ENCODE results near the gene OTOA.
"Not testable (repeated sequence)": the region's sequence is repeated elsewhere in the genome, so short reads cannot be mapped to it uniquely, and the experiment has no call there.

Gene OTOA

GRCh38 chr16:21717608-21718007 is 53.8 kb downstream of the OTOA start:
- in situ Hi-C loops (cut with MboI; ENCODE audit: low sequenced_read_pairs) = no loop called here

GRCh38 chr16:21719283-21719682 is 55.5 kb downstream of the OTOA start:
- in situ Hi-C loops (cut with MboI; ENCODE audit: low sequenced_read_pairs) = no loop called here

- in situ Hi-C loops (cut with MboI; ENCODE audit: low sequenced_read_pairs) = no loop called here
These were observed 56.8 kb downstream of the OTOA start for GRCh38 chr16:21720533-21720932.

DNA sequence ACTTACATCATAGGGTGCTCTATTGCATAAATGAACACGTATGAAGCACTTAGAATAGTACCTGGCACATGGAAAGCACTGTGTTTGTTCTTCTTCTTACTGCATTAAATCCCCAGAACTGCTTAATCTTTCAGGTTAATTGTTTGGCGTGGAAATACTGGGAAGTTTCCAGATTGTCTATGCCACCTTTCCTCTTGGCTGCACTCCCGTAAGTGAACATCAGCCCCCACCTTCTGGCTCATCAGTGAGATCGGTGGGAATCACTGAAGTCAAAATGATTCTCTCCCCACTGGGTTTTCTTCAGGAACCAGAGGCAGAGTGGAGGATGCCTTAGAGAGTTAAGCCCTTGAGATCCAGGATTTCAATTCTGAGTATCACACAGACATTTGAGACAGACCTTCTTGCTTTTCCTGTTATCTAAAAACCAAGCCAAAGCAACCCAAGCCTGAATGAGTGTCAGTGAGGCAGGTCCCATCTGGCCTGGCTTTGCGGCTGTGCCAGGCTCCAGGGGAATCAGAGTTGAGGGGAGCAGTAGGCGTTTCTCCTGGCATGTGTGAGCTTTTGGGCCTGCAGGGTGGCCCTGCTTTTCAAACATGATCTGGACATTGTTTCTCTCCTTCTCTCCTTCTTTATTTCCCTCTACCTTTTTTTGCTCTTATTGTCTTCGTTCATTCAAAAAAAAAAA is 59.1 kb downstream of the OTOA start:
- in situ Hi-C loops (cut with MboI; ENCODE audit: low sequenced_read_pairs) = no loop called here

- in situ Hi-C loops (cut with MboI; ENCODE audit: low sequenced_read_pairs) = no loop called here
These were observed 59.8 kb downstream of the OTOA start for GRCh38 chr16:21723532-21723931.

DNA sequence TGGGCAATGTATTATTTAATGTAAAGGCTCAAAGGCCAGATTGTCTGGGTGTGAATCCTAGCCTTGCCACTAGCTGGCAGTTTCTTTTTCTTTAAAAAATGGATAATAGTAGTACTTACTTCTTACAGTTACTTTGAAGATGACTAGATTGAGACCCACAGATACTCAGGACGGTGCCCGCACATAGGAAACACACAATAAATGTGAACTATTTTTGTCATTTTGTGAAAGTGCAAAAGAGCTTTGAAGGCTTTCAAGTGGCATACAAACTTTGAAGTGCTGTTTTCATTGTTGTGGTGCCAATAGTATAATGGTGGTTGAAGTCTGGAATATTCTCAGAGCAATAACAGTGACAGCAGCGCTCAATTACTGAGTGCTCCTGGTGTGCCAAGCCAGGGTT is 63.6 kb downstream of the OTOA start:
- in situ Hi-C loops (cut with MboI; ENCODE audit: low sequenced_read_pairs) = no loop called here

DNA sequence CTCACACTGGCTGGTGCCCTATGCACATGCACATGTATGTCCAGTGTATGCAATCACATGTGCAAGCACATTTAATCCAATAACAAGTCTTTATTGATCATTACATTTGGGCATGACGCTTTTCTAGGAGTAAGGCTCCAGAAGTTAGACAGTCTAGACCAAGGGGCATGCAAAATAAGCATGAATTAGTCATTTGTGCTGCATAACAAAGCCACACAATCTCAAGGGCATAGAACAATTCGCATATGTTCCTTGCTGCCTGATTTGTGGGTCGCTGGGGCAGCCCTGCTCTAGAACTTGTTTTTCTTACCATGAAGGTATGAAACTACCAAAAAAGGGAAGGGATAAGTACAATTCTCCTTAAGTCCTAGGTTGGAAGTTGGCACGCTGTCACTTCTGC is 67.5 kb downstream of the OTOA start:
- in situ Hi-C loops (cut with MboI; ENCODE audit: low sequenced_read_pairs) = not testable (repeated sequence)

- in situ Hi-C loops (cut with MboI; ENCODE audit: low sequenced_read_pairs) = not testable (repeated sequence)
These were observed 76.9 kb downstream of the OTOA start for GRCh38 chr16:21740637-21741036.

DNA sequence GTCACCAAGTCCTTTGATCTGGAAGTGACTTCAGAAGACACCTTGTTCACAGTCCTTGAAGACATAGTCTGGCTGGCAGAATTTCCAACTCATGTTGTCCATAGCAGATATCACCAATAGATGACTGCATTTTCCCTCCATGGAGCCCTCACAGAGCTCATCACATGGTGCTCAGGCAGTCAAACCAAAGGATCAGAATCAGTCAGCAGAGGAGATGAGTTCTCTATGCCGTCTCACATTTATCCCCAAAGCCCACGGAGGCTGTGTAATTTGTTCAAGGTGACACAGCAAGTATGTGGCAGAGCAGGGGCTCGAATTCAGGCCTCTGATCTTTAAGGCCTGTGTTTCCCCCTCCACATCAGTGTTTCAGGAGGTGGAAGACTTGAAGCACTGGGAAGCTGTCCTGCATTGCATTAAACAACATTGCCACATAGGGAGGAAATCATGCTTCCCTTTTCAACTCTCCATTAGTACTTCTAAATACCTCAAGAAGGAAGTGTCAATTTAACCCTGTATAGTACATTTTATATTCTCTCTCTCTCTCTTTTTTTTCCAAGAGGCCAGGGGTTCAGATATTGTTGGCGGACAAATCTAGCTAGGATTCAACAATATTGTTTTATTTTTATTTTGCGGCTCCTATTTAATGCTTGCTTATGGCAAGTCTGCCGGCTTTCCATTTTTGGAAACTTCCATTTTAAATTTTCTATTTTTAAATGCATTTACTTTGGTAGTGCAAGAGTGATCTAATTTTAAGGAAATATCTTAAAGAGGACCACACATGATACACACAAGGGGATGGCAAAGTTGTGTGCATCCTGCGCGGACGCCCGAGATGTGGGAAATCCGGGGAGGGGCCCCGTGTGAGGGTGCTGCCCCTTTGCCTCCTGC is 92.7 kb downstream of the OTOA start:
- in situ Hi-C loops (cut with MboI; ENCODE audit: low sequenced_read_pairs) = not testable (repeated sequence)

DNA sequence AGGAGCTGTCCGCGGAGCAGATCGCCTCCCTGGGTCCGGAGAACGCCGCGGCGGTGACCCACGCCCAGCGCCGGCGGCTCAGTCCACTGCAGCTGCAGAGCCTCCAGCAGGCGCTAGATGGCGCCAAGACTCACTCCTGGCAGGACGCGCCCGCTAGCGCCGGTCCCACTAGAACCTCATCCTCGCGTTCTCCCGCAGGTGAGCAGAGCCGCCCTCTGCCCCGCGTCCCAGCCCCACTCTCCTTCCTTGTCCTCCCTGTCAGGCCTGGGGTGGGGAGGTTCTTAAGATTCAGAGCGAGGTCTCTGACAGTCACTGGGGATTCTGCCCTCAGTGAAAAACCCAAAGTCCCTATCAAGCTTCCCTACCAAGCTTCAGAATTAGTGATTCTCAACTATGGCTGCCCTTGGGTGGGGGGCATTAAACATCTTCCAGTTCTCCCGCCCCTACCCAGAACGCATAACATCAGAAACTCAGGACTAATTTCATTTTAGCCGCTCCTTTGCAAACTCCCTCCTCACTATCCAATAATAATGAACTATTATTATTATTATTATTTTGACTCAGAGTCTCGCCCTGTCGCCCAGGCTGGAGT is 93.4 kb downstream of the OTOA start:
- in situ Hi-C loops (cut with MboI; ENCODE audit: low sequenced_read_pairs) = not testable (repeated sequence)

DNA sequence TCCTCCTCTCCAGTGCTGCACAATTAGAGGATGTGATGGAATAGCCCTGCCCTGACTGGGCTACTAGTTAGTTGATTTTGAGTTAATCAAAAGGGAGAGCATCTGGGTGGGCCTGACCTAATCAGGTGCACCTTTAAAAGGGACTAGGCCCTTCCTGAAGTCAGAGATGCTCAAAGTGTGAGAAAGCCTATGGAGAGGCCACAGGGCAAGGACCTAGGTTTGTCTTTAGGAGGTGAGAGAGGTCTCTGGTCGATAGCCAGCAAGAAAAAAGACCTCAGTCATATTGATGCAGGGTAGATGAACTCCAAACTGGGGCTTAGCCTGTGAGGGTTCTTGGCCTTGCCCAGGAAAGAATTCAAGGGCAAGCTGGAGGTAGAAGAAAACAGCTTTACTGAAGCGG is 104.5 kb downstream of the OTOA start:
- in situ Hi-C loops (cut with MboI; ENCODE audit: low sequenced_read_pairs) = not testable (repeated sequence)

DNA sequence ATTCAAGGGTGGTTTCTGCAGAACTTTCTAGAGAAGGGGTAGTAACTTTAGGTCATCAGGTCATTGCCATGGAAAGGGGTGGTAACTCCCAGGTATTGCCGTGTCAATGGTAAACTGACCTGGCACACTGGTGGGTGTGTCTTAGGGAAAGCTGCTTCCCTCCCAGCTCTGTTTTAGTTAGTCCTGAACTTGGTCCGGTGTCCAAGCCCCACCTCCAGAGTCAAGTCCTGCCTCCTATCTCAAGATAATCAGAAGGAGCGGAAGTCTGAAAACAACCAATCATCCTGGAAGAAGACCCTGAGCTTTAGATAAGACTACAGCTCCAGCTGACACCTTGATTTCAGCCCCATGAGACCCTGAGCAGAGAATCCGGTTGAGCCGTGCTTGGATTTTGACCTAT is 105.0 kb downstream of the OTOA start:
- in situ Hi-C loops (cut with MboI; ENCODE audit: low sequenced_read_pairs) = not testable (repeated sequence)

- in situ Hi-C loops (cut with MboI; ENCODE audit: low sequenced_read_pairs) = not testable (repeated sequence)
These were observed 105.5 kb downstream of the OTOA start for GRCh38 chr16:21769284-21769683.

DNA sequence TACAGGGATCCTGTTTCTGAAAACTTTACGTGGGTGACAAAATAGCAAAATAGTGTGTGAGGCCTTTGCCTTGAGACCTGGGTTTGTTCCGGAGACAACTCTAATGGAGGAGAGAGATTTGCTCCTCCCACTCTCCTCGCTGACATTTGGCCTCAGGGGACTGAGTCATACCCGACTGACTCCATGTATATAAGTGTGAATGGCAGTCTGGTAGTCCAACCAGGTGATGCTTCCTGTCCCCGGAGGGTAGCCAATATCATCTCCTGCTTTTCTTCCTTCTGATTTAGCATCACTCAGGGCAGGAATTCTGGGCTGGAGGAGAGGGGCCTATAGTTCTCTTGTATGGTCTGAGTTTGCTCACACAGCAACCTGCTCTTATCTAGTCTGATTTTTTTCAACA is 106.8 kb downstream of the OTOA start:
- in situ Hi-C loops (cut with MboI; ENCODE audit: low sequenced_read_pairs) = not testable (repeated sequence)

DNA sequence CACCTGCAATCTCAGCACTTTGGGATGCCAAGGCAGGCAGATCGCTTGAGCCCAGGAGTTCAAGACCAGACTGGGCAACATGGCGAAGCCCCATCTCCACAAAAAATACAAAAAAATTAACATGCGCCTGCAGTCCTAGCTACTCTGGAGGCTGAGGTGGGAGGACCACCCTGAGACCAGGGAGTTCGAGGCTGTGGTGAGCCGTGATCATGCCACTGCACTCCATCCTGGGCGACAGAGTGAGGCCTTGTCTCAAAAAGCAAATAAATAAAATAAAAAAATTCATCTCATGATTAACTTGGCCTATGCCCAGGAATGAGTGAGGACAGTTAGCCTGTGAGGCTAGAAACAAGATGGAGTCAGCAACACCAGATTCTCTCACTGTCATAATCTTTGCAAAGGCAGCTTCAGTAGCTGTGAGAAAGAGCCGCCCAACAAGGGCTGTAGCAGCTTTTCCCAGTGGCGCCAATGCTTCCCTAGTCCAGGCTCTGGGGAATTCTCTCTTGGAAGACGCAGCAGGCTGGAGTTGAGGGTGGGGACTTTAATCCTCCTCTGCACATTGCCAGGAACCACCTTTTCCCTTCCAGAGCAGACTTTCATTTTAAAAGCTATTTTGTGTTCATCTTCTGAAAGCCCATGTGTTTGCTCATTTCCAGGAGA is 108.9 kb downstream of the OTOA start:
- in situ Hi-C loops (cut with MboI; ENCODE audit: low sequenced_read_pairs) = not testable (repeated sequence)

DNA sequence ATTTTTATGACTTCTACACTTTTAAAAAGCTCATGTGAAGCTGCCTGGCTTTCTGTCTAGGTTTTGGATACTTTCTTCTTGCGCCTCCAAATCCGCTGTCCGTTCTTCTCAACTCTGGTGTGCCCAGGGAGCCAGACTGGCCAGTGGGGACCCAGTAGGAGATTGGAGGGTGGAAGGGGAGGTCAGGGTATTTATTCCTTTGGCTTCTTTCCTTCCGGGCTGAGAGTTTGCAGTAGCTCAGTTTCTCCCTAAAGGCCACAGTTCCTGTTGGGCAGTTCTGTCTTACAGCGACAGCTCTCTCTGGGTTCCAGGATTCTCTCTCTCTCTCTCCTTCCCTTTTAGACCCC is 109.4 kb downstream of the OTOA start:
- in situ Hi-C loops (cut with MboI; ENCODE audit: low sequenced_read_pairs) = not testable (repeated sequence)

DNA sequence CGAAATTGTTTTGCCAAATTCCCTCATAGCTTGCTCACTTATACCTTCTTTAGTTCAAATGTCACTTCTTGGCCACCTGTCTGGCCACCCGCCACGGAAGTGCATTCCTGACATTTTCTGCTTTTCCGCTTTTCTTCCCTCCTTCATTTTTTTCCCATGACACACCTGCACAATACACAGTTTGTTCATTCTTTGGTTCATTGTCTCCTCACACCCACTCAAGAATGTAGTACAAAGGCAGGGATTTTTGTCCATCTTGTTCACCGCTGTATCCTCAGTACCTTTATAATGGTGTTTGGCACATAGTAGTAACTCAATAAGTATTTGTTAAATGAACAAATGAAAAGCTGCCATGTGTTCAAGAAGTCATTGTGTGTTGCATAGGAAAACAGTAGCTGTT is 116.8 kb downstream of the OTOA start:
- in situ Hi-C loops (cut with MboI; ENCODE audit: low sequenced_read_pairs) = not testable (repeated sequence)

DNA sequence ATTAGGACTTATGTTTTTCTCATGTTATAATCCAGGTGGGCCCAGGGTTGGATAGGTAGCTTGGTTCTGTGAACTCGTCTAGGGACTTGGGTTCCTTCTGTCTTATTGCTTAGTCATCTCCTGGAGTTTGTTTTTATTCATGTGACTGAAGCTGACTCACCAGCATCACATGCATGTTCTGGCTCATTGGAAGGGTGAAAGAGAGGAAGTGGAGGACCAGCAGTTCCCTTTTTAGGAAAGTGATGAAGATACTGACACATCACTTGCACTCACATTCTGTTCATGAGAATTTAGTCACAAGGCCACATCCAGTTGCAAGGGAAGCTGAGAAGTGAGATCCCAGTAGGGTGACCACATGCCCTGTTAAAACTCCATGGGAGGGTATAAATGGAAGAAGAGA is 126.7 kb downstream of the OTOA start:
- in situ Hi-C loops (cut with MboI; ENCODE audit: low sequenced_read_pairs) = not testable (repeated sequence)

- in situ Hi-C loops (cut with MboI; ENCODE audit: low sequenced_read_pairs) = not testable (repeated sequence)
These were observed 129.5 kb downstream of the OTOA start for GRCh38 chr16:21793310-21793709.

- in situ Hi-C loops (cut with MboI; ENCODE audit: low sequenced_read_pairs) = not testable (repeated sequence)
These were observed 134.8 kb downstream of the OTOA start for GRCh38 chr16:21798601-21799000.
